Stomach (tissue), 4 donors: Measurements from ENCODE around the gene UBE3D.

Source experiments
- CTCF ChIP-seq, 7 experiments: fragments of 450-650 bp in 4 of 7; fragments of 200-600 bp in 3 of 7; sonication (generic) in 3 of 7; IDR thresholded peaks; one replicate each; pipeline ENCODE4 v1.5.1; 2016 to 2019; ENCODE audit warnings: antibody characterized with exemption in 7 of 7, control low read depth in 2 of 7, mild to moderate bottlenecking in 1 of 7
- POLR2A ChIP-seq, 4 donors: fragments of 450-650 bp; IDR thresholded peaks; one replicate each; pipeline ENCODE4 v1.6.1; 2016; ENCODE audit warnings: antibody characterized with exemption in 4 of 4, control low read depth in 2 of 4, mild to moderate bottlenecking in 1 of 4, moderate library complexity in 1 of 4
- POLR2AphosphoS5 ChIP-seq, 3 donors: sonication (generic); formaldehyde crosslinking; IDR thresholded peaks; one replicate each; pipeline ENCODE4 v1.6.1; 2016; ENCODE audit warnings: antibody characterized with exemption in 3 of 3

- TF ChIP-seq POLR2A (IDR thresholded peaks at IDR 0.05) (no peak), CTCF (IDR thresholded peaks at IDR 0.05) (no peak), POLR2AphosphoS5 (IDR thresholded peaks at IDR 0.05) (no peak)
Observed at GRCh38 chr6:83096791-83097190, 31.1 kb upstream of the UBE3D start.
